ENCODE measurements around the gene KCNK3.

DNA sequence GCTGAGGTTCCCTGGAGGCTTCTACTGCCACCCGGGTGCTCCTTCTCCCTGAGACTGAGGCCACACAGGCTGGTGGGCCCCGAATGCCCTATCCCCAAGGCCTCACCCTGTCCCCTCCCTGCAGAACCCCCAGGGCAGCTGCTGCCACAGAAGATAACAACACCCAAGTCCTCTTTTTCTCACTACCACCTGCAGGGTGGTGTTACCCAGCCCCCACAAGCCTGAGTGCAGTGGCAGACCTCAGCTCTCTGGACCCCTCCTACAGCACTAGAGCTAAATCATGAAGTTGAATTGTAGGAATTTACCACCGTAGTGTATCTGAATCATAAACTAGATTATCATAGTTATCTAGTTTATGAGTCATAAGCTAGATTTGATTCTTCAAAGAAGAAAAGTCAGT lies 86.0 kb downstream of the KCNK3 start:
- TF ChIP-seq, protein P1, sequence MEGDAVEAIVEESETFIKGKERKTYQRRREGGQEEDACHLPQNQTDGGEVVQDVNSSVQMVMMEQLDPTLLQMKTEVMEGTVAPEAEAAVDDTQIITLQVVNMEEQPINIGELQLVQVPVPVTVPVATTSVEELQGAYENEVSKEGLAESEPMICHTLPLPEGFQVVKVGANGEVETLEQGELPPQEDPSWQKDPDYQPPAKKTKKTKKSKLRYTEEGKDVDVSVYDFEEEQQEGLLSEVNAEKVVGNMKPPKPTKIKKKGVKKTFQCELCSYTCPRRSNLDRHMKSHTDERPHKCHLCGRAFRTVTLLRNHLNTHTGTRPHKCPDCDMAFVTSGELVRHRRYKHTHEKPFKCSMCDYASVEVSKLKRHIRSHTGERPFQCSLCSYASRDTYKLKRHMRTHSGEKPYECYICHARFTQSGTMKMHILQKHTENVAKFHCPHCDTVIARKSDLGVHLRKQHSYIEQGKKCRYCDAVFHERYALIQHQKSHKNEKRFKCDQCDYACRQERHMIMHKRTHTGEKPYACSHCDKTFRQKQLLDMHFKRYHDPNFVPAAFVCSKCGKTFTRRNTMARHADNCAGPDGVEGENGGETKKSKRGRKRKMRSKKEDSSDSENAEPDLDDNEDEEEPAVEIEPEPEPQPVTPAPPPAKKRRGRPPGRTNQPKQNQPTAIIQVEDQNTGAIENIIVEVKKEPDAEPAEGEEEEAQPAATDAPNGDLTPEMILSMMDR (conservative IDR thresholded peaks at IDR 0.05; ENCODE audit: low read length) = no peak
- TF ChIP-seq EZH2phosphoT487 (IDR thresholded peaks at IDR 0.05; ENCODE audit: borderline replicate concordance, low read depth, low read length) = no peak
